ENCODE data around the gene PRPS1L1. TPM values are rescaled to one million over a fixed set of nuclear protein-coding genes. Genes with fewer than 3 reads are reported as not detected.

PRPS1L1 gene
- total RNA-seq: not detected

GRCh38 chr7:18027628-18028027, at the start of gene PRPS1L1:
PRPS1L1 (minus strand) TSS chr7:18027846.
- ATAC-seq (no peak), DNase-seq (ENCODE audit: low spot score) (no peak)
- H3K4me3 Mint-ChIP-seq: no peak within 1 kb of the TSS
- peaks cover 2 to 17% of the 10 kb centered on the region in 2 donors for H3K27me3 Mint-ChIP-seq
- H3K4me1 Mint-ChIP-seq (ENCODE audit: low read depth in 2 of 2): no peaks in the 10 kb centered on the region
- H3K9me3 Mint-ChIP-seq: no peaks in the 10 kb centered on the region
- H3K27ac Mint-ChIP-seq: no peak within 1 kb of the TSS
- H3K36me3 Mint-ChIP-seq: no peaks in the 10 kb centered on the region

GRCh38 chr7:18076461-18076860, 48.8 kb upstream of the PRPS1L1 start:
- Mint-ChIP-seq H3K4me1 (ENCODE audit: low read depth in 2 of 2) (no peaks in the 10 kb centered on the region), H3K9me3 (peaks cover 9% of the 10 kb centered on the region), H3K27me3 (peaks cover 8 to 20% of the 10 kb centered on the region in 2 donors), H3K27ac (no peak overlapping the region), H3K4me3 (no peak overlapping the region), H3K36me3 (peaks cover 6% of the 10 kb centered on the region)
- DNase-seq (ENCODE audit: low spot score) (no peak), ATAC-seq (no peak)

GRCh38 chr7:18068745-18069144, 41.1 kb upstream of the PRPS1L1 start:
- ATAC-seq: no peak
- no peak overlapping the region for H3K4me3 Mint-ChIP-seq
- H3K9me3 Mint-ChIP-seq: no peaks in the 10 kb centered on the region
- H3K4me1 Mint-ChIP-seq (ENCODE audit: low read depth in 2 of 2): no peaks in the 10 kb centered on the region
- peaks cover 0 to 3% of the 10 kb centered on the region in 2 donors for H3K27me3 Mint-ChIP-seq
- no peak for DNase-seq (ENCODE audit: low spot score)
- H3K27ac Mint-ChIP-seq: no peak overlapping the region
- no peaks in the 10 kb centered on the region for H3K36me3 Mint-ChIP-seq

- H3K27me3 Mint-ChIP-seq: peaks cover 8 to 11% of the 10 kb centered on the region in 2 donors
- peak in 1 of 2 donors; percentile 43 for ATAC-seq
- H3K36me3 Mint-ChIP-seq: no peaks in the 10 kb centered on the region
- DNase-seq (ENCODE audit: low spot score): no peak
- no peaks in the 10 kb centered on the region for H3K9me3 Mint-ChIP-seq
- H3K4me3 Mint-ChIP-seq: no peak overlapping the region
- H3K4me1 Mint-ChIP-seq (ENCODE audit: low read depth in 2 of 2): no peaks in the 10 kb centered on the region
- no peak overlapping the region for H3K27ac Mint-ChIP-seq
Observed at GRCh38 chr7:18064242-18064838, 36.7 kb upstream of the PRPS1L1 start.

GRCh38 chr7:18063149-18063901, 35.7 kb upstream of the PRPS1L1 start:
- H3K4me1 Mint-ChIP-seq (ENCODE audit: low read depth in 2 of 2): no peaks in the 10 kb centered on the region
- no peak overlapping the region for H3K4me3 Mint-ChIP-seq
- H3K36me3 Mint-ChIP-seq: no peaks in the 10 kb centered on the region
- DNase-seq (ENCODE audit: low spot score) (no peak), ATAC-seq (no peak)
- peaks cover 10 to 13% of the 10 kb centered on the region in 2 donors for H3K27me3 Mint-ChIP-seq
- H3K9me3 Mint-ChIP-seq: no peaks in the 10 kb centered on the region
- H3K27ac Mint-ChIP-seq: no peak overlapping the region

GRCh38 chr7:18059171-18059570, 31.5 kb upstream of the PRPS1L1 start:
- Mint-ChIP-seq H3K9me3 (no peaks in the 10 kb centered on the region), H3K27ac (no peak overlapping the region)

GRCh38 chr7:18053941-18054340, 26.3 kb upstream of the PRPS1L1 start:
- no peak overlapping the region for H3K27ac Mint-ChIP-seq
- ATAC-seq (no peak), DNase-seq (ENCODE audit: low spot score) (no peak)
- H3K9me3 Mint-ChIP-seq: no peaks in the 10 kb centered on the region
- no peaks in the 10 kb centered on the region for H3K36me3 Mint-ChIP-seq
- no peak overlapping the region for H3K4me3 Mint-ChIP-seq
- H3K27me3 Mint-ChIP-seq: peaks cover 13 to 15% of the 10 kb centered on the region in 2 donors
- H3K4me1 Mint-ChIP-seq (ENCODE audit: low read depth in 2 of 2): no peaks in the 10 kb centered on the region

More at GRCh38 chr7:18059171-18059570, 31.5 kb upstream of the PRPS1L1 start:
- H3K36me3 Mint-ChIP-seq: no peaks in the 10 kb centered on the region
- H3K27me3 Mint-ChIP-seq: peaks cover 16 to 23% of the 10 kb centered on the region in 2 donors
- ATAC-seq (no peak), DNase-seq (ENCODE audit: low spot score) (no peak)
- no peaks in the 10 kb centered on the region for H3K4me1 Mint-ChIP-seq (ENCODE audit: low read depth in 2 of 2)
- H3K4me3 Mint-ChIP-seq: no peak overlapping the region

- H3K36me3 Mint-ChIP-seq: no peaks in the 10 kb centered on the region
- H3K27ac Mint-ChIP-seq: no peak overlapping the region
- DNase-seq (ENCODE audit: low spot score) (no peak), ATAC-seq (no peak)
- no peaks in the 10 kb centered on the region for H3K9me3 Mint-ChIP-seq
- H3K4me1 Mint-ChIP-seq (ENCODE audit: low read depth in 2 of 2): no peaks in the 10 kb centered on the region
- peaks cover 12 to 14% of the 10 kb centered on the region in 2 donors for H3K27me3 Mint-ChIP-seq
- H3K4me3 Mint-ChIP-seq: no peak overlapping the region
Observed at GRCh38 chr7:18053177-18053928, 25.7 kb upstream of the PRPS1L1 start.

- Mint-ChIP-seq H3K27me3 (peaks cover 0 to 10% of the 10 kb centered on the region in 2 donors), H3K9me3 (no peaks in the 10 kb centered on the region), H3K36me3 (no peaks in the 10 kb centered on the region), H3K27ac (no peak overlapping the region), H3K4me3 (no peak overlapping the region), H3K4me1 (ENCODE audit: low read depth in 2 of 2) (no peaks in the 10 kb centered on the region)
- no peak for DNase-seq (ENCODE audit: low spot score)
- ATAC-seq: no peak
Observed at GRCh38 chr7:18049262-18049661, 21.6 kb upstream of the PRPS1L1 start.

GRCh38 chr7:18046601-18047000, 19.0 kb upstream of the PRPS1L1 start:
- DNase-seq (ENCODE audit: low spot score) (no peak), ATAC-seq (no peak)
- Mint-ChIP-seq H3K9me3 (no peaks in the 10 kb centered on the region), H3K4me1 (ENCODE audit: low read depth in 2 of 2) (no peaks in the 10 kb centered on the region), H3K4me3 (no peak overlapping the region), H3K36me3 (no peaks in the 10 kb centered on the region), H3K27me3 (peaks cover 0 to 9% of the 10 kb centered on the region in 2 donors), H3K27ac (no peak overlapping the region)

- no peak for DNase-seq (ENCODE audit: low spot score)
- no peaks in the 10 kb centered on the region for H3K9me3 Mint-ChIP-seq
Observed at GRCh38 chr7:18045171-18045570, 17.5 kb upstream of the PRPS1L1 start.

GRCh38 chr7:18041191-18041590, 13.5 kb upstream of the PRPS1L1 start:
- H3K36me3 Mint-ChIP-seq: no peaks in the 10 kb centered on the region
- ATAC-seq: no peak
- H3K4me1 Mint-ChIP-seq (ENCODE audit: low read depth in 2 of 2): no peaks in the 10 kb centered on the region
- DNase-seq (ENCODE audit: low spot score): no peak
- no peak overlapping the region for H3K4me3 Mint-ChIP-seq
- no peak overlapping the region for H3K27ac Mint-ChIP-seq
- H3K9me3 Mint-ChIP-seq: no peaks in the 10 kb centered on the region
- H3K27me3 Mint-ChIP-seq: peaks cover 2 to 6% of the 10 kb centered on the region in 2 donors

More at GRCh38 chr7:18045171-18045570, 17.5 kb upstream of the PRPS1L1 start:
- Mint-ChIP-seq H3K4me1 (ENCODE audit: low read depth in 2 of 2) (no peaks in the 10 kb centered on the region), H3K4me3 (no peak overlapping the region), H3K27me3 (peaks cover 0 to 3% of the 10 kb centered on the region in 2 donors), H3K36me3 (no peaks in the 10 kb centered on the region), H3K27ac (no peak overlapping the region)
- no peak for ATAC-seq

- H3K27ac Mint-ChIP-seq: no peak overlapping the region
- H3K4me1 Mint-ChIP-seq (ENCODE audit: low read depth in 2 of 2): no peaks in the 10 kb centered on the region
- DNase-seq (ENCODE audit: low spot score) (no peak), ATAC-seq (no peak)
- no peak overlapping the region for H3K4me3 Mint-ChIP-seq
- no peaks in the 10 kb centered on the region for H3K36me3 Mint-ChIP-seq
- H3K9me3 Mint-ChIP-seq: no peaks in the 10 kb centered on the region
- peaks cover 2 to 6% of the 10 kb centered on the region in 2 donors for H3K27me3 Mint-ChIP-seq
Observed at GRCh38 chr7:18040196-18040595, 12.6 kb upstream of the PRPS1L1 start.

GRCh38 chr7:18038382-18038781, 10.7 kb upstream of the PRPS1L1 start:
- ATAC-seq (no peak), DNase-seq (ENCODE audit: low spot score) (no peak)
- H3K4me3 Mint-ChIP-seq: no peak overlapping the region
- no peaks in the 10 kb centered on the region for H3K4me1 Mint-ChIP-seq (ENCODE audit: low read depth in 2 of 2)
- H3K27ac Mint-ChIP-seq: no peak overlapping the region
- peaks cover 11 to 21% of the 10 kb centered on the region in 2 donors for H3K27me3 Mint-ChIP-seq
- no peaks in the 10 kb centered on the region for H3K36me3 Mint-ChIP-seq
- H3K9me3 Mint-ChIP-seq: no peaks in the 10 kb centered on the region

All from natural killer cell treated with Interleukin-12 subunit alpha and Interleukin-12 subunit beta and Interleukin-15 and Interleukin-18, amount 100 ng/mL, for 72 hours (primary cell).